AG20443 (cell line): ENCODE data around the gene GPX4.
A peak's percentile ranks its signal among the peaks of the same experiment; 100 is the strongest.

Experiments used
- DNase-seq: peaks from one replicate; pipeline ENCODE4 v3.0.0; 2012; ENCODE audit warnings: low spot score, mixed read lengths

Gene GPX4

GRCh38 chr19:1131718-1132551, 28.1 kb downstream of the GPX4 start:
- peak; percentile 90 for DNase-seq

GRCh38 chr19:1132552-1133383, 29.0 kb downstream of the GPX4 start:
- no peak for DNase-seq

- DNase-seq: peak; percentile 41
Observed at GRCh38 chr19:1133471-1133929, 29.7 kb downstream of the GPX4 start.

- DNase-seq: no peak
Observed at GRCh38 chr19:1134431-1134830, 30.6 kb downstream of the GPX4 start.

- no peak for DNase-seq
Observed at GRCh38 chr19:1135454-1135853, 31.7 kb downstream of the GPX4 start.

GRCh38 chr19:1136201-1136600, 32.4 kb downstream of the GPX4 start:
- DNase-seq: no peak

GRCh38 chr19:1136621-1137317, 33.0 kb downstream of the GPX4 start:
- DNase-seq: no peak

GRCh38 chr19:1138121-1138520, 34.3 kb downstream of the GPX4 start:
- DNase-seq: no peak

GRCh38 chr19:1139126-1139525, 35.3 kb downstream of the GPX4 start:
- DNase-seq: no peak

- DNase-seq: no peak
Observed at GRCh38 chr19:1140272-1141027, 36.7 kb downstream of the GPX4 start.

GRCh38 chr19:1141944-1142343, 38.1 kb downstream of the GPX4 start:
- no peak for DNase-seq

- DNase-seq: no peak
Observed at GRCh38 chr19:1143828-1144399, 40.1 kb downstream of the GPX4 start.

- no peak for DNase-seq
Observed at GRCh38 chr19:1144741-1145140, 40.9 kb downstream of the GPX4 start.

GRCh38 chr19:1145635-1146411, 42.0 kb downstream of the GPX4 start:
- no peak for DNase-seq

- no peak for DNase-seq
Observed at GRCh38 chr19:1146412-1146699, 42.6 kb downstream of the GPX4 start.

GRCh38 chr19:1146858-1147780, 43.3 kb downstream of the GPX4 start:
- DNase-seq: no peak

GRCh38 chr19:1147934-1148549, 44.2 kb downstream of the GPX4 start:
- no peak for DNase-seq

- no peak for DNase-seq
Observed at GRCh38 chr19:1149259-1150045, 45.7 kb downstream of the GPX4 start.
